ENCODE results near the gene TRPM2.
A peak's percentile ranks its signal among the peaks of the same experiment; 100 is the strongest.

Gene TRPM2

DNA sequence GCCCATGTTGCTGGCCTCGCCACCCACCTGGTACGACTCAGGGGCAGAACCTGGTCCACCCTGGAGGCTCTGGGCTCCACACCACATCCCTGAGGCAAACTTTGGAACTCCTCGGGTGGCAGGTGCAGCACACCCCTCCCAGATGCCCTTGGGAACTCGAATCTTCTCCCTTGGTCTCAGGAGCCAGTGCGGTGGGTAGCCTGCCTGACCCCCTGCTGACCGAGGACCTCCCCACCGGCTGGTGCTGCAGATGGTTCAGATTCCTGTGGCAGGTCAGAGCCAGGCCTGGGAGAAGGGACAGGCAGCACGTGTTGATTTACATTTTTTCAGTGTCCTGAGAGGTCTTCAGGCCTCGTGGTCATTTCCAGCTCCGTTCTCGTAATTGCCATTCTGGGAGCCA is 7.9 kb upstream of the TRPM2 start:
- H2AFZ ChIP-seq (ENCODE audit: low read depth, low read length), result no peak overlapping the region
- H3K79me2 ChIP-seq (ENCODE audit: insufficient read depth, low read length), result no peaks in the 10 kb centered on the region
- no peaks in the 10 kb centered on the region for H3K9me3 ChIP-seq (ENCODE audit: insufficient read depth, low read length, severe bottlenecking)
- peaks cover 3% of the 10 kb centered on the region for H3K4me1 ChIP-seq (ENCODE audit: insufficient read depth, low read length)
- no peaks in the 10 kb centered on the region for H4K20me1 ChIP-seq (ENCODE audit: insufficient read depth, low read length)
- no peak overlapping the region for H3K4me2 ChIP-seq (ENCODE audit: insufficient read depth, low read length)
- H3K36me3 ChIP-seq (ENCODE audit: insufficient read depth, low read length), result no peaks in the 10 kb centered on the region
- TF ChIP-seq, protein P1, sequence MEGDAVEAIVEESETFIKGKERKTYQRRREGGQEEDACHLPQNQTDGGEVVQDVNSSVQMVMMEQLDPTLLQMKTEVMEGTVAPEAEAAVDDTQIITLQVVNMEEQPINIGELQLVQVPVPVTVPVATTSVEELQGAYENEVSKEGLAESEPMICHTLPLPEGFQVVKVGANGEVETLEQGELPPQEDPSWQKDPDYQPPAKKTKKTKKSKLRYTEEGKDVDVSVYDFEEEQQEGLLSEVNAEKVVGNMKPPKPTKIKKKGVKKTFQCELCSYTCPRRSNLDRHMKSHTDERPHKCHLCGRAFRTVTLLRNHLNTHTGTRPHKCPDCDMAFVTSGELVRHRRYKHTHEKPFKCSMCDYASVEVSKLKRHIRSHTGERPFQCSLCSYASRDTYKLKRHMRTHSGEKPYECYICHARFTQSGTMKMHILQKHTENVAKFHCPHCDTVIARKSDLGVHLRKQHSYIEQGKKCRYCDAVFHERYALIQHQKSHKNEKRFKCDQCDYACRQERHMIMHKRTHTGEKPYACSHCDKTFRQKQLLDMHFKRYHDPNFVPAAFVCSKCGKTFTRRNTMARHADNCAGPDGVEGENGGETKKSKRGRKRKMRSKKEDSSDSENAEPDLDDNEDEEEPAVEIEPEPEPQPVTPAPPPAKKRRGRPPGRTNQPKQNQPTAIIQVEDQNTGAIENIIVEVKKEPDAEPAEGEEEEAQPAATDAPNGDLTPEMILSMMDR (IDR thresholded peaks at IDR 0.05; ENCODE audit: borderline replicate concordance, extremely low read depth, low read length, poor library complexity, severe bottlenecking), result no peak
- TF ChIP-seq EZH2 (IDR thresholded peaks at IDR 0.05; ENCODE audit: borderline replicate concordance, low read depth, low read length, severe bottlenecking), result no peak
- H3K9ac ChIP-seq (ENCODE audit: low read depth, low read length), result no peak overlapping the region
- ATAC-seq (ENCODE audit: insufficient read depth, low read depth) (no peak), DNase-seq (no peak)
- no peaks in the 10 kb centered on the region for H3K27me3 ChIP-seq (ENCODE audit: insufficient read depth, low read length, poor library complexity)
- no peak overlapping the region for H3K4me3 ChIP-seq (ENCODE audit: low read depth in 1 of 2, low read length in 2 of 2)
- H3K27ac ChIP-seq (ENCODE audit: low read length), result no peak overlapping the region

DNA sequence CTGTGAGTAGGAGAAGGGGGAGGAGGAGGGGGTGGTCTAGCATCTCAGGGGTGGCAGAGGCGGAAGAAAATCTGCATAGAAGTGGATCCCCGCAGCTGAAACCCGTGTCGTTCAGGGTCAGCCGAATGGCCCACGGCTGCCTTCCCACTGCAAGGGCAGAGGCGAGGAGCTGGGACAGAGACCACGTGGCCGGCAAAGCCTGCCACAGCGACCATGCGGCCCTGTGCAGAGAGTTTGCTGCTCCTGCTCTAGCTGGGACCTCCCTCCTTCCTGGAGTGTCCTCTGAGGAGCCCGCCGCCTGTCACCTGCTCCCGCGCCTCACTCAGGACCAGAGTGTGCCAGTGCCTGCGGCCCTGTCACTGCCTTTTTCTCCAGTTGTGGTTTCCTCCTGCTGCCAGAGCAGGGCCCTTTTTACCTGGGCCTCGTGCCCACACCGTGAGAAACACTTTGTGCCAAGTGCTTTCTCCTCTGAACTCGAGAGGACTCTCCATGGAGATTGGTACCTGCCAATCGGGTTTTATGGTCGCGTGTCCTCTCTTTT is 5.4 kb upstream of the TRPM2 start:
- H3K9ac ChIP-seq (ENCODE audit: low read depth, low read length), result no peak overlapping the region
- no peaks in the 10 kb centered on the region for H3K27me3 ChIP-seq (ENCODE audit: insufficient read depth, low read length, poor library complexity)
- no peaks in the 10 kb centered on the region for H3K9me3 ChIP-seq (ENCODE audit: insufficient read depth, low read length, severe bottlenecking)
- H3K79me2 ChIP-seq (ENCODE audit: insufficient read depth, low read length), result no peaks in the 10 kb centered on the region
- TF ChIP-seq, protein P1 (IDR thresholded peaks at IDR 0.05; ENCODE audit: borderline replicate concordance, extremely low read depth, low read length, poor library complexity, severe bottlenecking), result no peak
- no peak for TF ChIP-seq EZH2 (IDR thresholded peaks at IDR 0.05; ENCODE audit: borderline replicate concordance, low read depth, low read length, severe bottlenecking)
- H2AFZ ChIP-seq (ENCODE audit: low read depth, low read length), result no peak overlapping the region
- H3K4me2 ChIP-seq (ENCODE audit: insufficient read depth, low read length), result no peak overlapping the region
- no peak overlapping the region for H3K27ac ChIP-seq (ENCODE audit: low read length)
- no peaks in the 10 kb centered on the region for H4K20me1 ChIP-seq (ENCODE audit: insufficient read depth, low read length)
- H3K36me3 ChIP-seq (ENCODE audit: insufficient read depth, low read length), result no peaks in the 10 kb centered on the region
- no peak overlapping the region for H3K4me3 ChIP-seq (ENCODE audit: low read depth in 1 of 2, low read length in 2 of 2)
- DNase-seq (no peak), ATAC-seq (ENCODE audit: insufficient read depth, low read depth) (peak; percentile 36; the same call in 1 of the 3 replicates)
- H3K4me1 ChIP-seq (ENCODE audit: insufficient read depth, low read length), result peaks cover 17% of the 10 kb centered on the region

DNA sequence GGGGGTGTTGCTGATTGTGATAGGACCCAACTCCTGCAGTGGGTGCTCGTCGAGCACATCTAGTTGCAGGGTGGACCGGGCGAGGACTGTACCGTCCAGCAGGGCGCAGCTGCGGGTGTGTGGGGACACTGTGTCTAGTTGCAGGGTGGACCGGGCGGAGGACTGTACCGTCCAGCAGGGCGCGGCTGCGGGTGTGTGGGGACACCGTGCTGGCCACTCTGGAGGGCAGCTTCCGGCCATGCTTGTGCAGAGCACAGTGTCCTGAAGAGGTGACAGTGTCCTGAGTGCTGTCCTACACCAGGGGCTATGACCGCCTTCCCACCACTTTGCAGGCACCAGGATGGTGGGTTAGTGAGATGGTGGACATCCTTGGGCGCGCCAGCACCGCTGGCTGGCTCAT is 4.6 kb upstream of the TRPM2 start:
- Histone ChIP-seq H3K27me3 (ENCODE audit: insufficient read depth, low read length, poor library complexity) (no peaks in the 10 kb centered on the region), H3K27ac (ENCODE audit: low read length) (no peak overlapping the region), H3K4me2 (ENCODE audit: insufficient read depth, low read length) (no peak overlapping the region)

More for the DNA sequence above, 4.6 kb upstream of the TRPM2 start:
- Histone ChIP-seq H2AFZ (ENCODE audit: low read depth, low read length) (no peak overlapping the region), H3K4me1 (ENCODE audit: insufficient read depth, low read length) (peaks cover 26% of the 10 kb centered on the region), H3K9ac (ENCODE audit: low read depth, low read length) (no peak overlapping the region), H3K9me3 (ENCODE audit: insufficient read depth, low read length, severe bottlenecking) (no peaks in the 10 kb centered on the region), H4K20me1 (ENCODE audit: insufficient read depth, low read length) (no peaks in the 10 kb centered on the region), H3K36me3 (ENCODE audit: insufficient read depth, low read length) (no peaks in the 10 kb centered on the region), H3K79me2 (ENCODE audit: insufficient read depth, low read length) (no peaks in the 10 kb centered on the region), H3K4me3 (ENCODE audit: low read depth in 1 of 2, low read length in 2 of 2) (no peak overlapping the region)
- DNase-seq (no peak), ATAC-seq (ENCODE audit: insufficient read depth, low read depth) (no peak)
- TF ChIP-seq, protein P1 (IDR thresholded peaks at IDR 0.05; ENCODE audit: borderline replicate concordance, extremely low read depth, low read length, poor library complexity, severe bottlenecking), result no peak
- TF ChIP-seq EZH2 (IDR thresholded peaks at IDR 0.05; ENCODE audit: borderline replicate concordance, low read depth, low read length, severe bottlenecking), result no peak

All from DND-41 (cell line).